GM23338 (cell line): Measurements from ENCODE around the gene DOCK4.

Experiments
- CREB1 ChIP-seq: fragments of 250-450 bp; sonication (Bioruptor Pico); IDR thresholded peaks from 2 replicates; pipeline ENCODE4 v1.5.0; 2020; ENCODE audit warnings: low read depth, mild to moderate bottlenecking, moderate library complexity
- EZH2 ChIP-seq: fragments of 200-600 bp; sonication (generic); IDR thresholded peaks from one replicate; pipeline ENCODE4 v1.8.0; 2017; ENCODE audit warnings: antibody characterized with exemption, mild to moderate bottlenecking, low read depth; ENCODE audit not compliant: unreplicated experiment
- EZH2phosphoT487 ChIP-seq: fragments of 200-600 bp; sonication (generic); IDR thresholded peaks from one replicate; pipeline ENCODE4 v1.8.1; 2018; ENCODE audit warnings: antibody characterized with exemption; ENCODE audit not compliant: unreplicated experiment
- JUNB ChIP-seq: IDR thresholded peaks from one replicate; pipeline ENCODE4 v1.6.1; 2016; ENCODE audit warnings: antibody characterized with exemption; ENCODE audit not compliant: unreplicated experiment
- POLR2AphosphoS5 ChIP-seq: IDR thresholded peaks from 2 replicates; pipeline ENCODE4 v1.6.1; 2016; ENCODE audit warnings: antibody characterized with exemption, low read depth
- STAT1 ChIP-seq: IDR thresholded peaks from one replicate; pipeline ENCODE4 v1.6.1; 2016; ENCODE audit warnings: antibody characterized with exemption; ENCODE audit not compliant: unreplicated experiment
- ZNF114 ChIP-seq: fragments of 250-450 bp; sonication (Bioruptor Pico); IDR thresholded peaks from 2 replicates; pipeline ENCODE4 v1.5.0; 2020; ENCODE audit warnings: mild to moderate bottlenecking, moderate library complexity
- TF ChIP-seq, protein P1 (sequence below), 2 experiments: fragments of 200-600 bp in 1 of 2; sonication (generic) in 1 of 2; conservative IDR thresholded peaks; 2 replicates each; pipeline versions ENCODE4 v1.5.1 to v1.6.1; 2016 to 2017; ENCODE audit warnings: antibody characterized with exemption in 2 of 2, low read depth in 2 of 2, mild to moderate bottlenecking in 2 of 2, moderate library complexity in 1 of 2
- TF ChIP-seq, protein P2 (sequence below): IDR thresholded peaks from one replicate; pipeline ENCODE4 v1.6.1; 2018; ENCODE audit warnings: antibody characterized with exemption; ENCODE audit not compliant: unreplicated experiment
- TF ChIP-seq, protein P3 (sequence below): IDR thresholded peaks from 2 replicates; pipeline ENCODE4 v1.6.1; 2016; ENCODE audit warnings: antibody characterized with exemption

DNA sequence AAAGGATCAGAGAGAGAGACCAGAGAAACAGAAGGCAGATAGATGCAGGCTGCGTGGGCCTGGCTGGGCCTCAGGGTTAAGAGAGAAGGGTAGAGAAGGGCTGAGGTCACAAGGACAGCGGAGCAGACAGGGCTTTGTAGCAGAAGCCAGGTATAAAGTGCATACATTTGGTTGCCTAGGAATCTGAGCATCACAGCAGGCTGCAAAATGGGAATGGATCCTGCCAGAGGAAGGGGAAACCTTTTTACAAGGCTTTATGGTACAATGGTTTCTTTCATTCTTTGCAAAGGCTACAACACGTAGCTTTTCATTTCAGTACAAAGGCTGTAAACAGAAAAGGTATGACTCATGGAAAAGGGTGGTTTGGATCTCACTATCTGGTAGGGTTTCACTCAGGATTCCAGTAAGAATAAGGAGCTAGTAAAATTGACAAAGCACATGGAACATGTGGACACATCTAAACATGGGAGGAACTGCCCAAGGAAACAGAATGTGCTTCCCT lies 275.1 kb downstream of the DOCK4 start:
- TF ChIP-seq EZH2 (no peak), POLR2AphosphoS5 (no peak), EZH2phosphoT487 (no peak), JUNB (no peak), ZNF114 (CRISPR knock-in tag) (no peak), CREB1 (no peak), STAT1 (no peak)
- TF ChIP-seq, protein P1, sequence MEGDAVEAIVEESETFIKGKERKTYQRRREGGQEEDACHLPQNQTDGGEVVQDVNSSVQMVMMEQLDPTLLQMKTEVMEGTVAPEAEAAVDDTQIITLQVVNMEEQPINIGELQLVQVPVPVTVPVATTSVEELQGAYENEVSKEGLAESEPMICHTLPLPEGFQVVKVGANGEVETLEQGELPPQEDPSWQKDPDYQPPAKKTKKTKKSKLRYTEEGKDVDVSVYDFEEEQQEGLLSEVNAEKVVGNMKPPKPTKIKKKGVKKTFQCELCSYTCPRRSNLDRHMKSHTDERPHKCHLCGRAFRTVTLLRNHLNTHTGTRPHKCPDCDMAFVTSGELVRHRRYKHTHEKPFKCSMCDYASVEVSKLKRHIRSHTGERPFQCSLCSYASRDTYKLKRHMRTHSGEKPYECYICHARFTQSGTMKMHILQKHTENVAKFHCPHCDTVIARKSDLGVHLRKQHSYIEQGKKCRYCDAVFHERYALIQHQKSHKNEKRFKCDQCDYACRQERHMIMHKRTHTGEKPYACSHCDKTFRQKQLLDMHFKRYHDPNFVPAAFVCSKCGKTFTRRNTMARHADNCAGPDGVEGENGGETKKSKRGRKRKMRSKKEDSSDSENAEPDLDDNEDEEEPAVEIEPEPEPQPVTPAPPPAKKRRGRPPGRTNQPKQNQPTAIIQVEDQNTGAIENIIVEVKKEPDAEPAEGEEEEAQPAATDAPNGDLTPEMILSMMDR (conservative IDR thresholded peaks at IDR 0.05; ENCODE audit: low read depth in 2 of 2): no peak
- TF ChIP-seq, protein P2, sequence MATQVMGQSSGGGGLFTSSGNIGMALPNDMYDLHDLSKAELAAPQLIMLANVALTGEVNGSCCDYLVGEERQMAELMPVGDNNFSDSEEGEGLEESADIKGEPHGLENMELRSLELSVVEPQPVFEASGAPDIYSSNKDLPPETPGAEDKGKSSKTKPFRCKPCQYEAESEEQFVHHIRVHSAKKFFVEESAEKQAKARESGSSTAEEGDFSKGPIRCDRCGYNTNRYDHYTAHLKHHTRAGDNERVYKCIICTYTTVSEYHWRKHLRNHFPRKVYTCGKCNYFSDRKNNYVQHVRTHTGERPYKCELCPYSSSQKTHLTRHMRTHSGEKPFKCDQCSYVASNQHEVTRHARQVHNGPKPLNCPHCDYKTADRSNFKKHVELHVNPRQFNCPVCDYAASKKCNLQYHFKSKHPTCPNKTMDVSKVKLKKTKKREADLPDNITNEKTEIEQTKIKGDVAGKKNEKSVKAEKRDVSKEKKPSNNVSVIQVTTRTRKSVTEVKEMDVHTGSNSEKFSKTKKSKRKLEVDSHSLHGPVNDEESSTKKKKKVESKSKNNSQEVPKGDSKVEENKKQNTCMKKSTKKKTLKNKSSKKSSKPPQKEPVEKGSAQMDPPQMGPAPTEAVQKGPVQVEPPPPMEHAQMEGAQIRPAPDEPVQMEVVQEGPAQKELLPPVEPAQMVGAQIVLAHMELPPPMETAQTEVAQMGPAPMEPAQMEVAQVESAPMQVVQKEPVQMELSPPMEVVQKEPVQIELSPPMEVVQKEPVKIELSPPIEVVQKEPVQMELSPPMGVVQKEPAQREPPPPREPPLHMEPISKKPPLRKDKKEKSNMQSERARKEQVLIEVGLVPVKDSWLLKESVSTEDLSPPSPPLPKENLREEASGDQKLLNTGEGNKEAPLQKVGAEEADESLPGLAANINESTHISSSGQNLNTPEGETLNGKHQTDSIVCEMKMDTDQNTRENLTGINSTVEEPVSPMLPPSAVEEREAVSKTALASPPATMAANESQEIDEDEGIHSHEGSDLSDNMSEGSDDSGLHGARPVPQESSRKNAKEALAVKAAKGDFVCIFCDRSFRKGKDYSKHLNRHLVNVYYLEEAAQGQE: no peak
- TF ChIP-seq, protein P3, sequence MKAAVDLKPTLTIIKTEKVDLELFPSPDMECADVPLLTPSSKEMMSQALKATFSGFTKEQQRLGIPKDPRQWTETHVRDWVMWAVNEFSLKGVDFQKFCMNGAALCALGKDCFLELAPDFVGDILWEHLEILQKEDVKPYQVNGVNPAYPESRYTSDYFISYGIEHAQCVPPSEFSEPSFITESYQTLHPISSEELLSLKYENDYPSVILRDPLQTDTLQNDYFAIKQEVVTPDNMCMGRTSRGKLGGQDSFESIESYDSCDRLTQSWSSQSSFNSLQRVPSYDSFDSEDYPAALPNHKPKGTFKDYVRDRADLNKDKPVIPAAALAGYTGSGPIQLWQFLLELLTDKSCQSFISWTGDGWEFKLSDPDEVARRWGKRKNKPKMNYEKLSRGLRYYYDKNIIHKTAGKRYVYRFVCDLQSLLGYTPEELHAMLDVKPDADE: no peak
